ENCODE results near the gene IFITM1. TPM values are rescaled to one million over a fixed set of nuclear protein-coding genes. Genes with fewer than 3 reads are reported as not detected.

IFITM1 gene
- total and polyA plus RNA-seq, 2 of the 8 experiments (the other 6 are each of a cell fraction or from before 2014, with no cell fraction given): 394 to 1,464 TPM

DNA sequence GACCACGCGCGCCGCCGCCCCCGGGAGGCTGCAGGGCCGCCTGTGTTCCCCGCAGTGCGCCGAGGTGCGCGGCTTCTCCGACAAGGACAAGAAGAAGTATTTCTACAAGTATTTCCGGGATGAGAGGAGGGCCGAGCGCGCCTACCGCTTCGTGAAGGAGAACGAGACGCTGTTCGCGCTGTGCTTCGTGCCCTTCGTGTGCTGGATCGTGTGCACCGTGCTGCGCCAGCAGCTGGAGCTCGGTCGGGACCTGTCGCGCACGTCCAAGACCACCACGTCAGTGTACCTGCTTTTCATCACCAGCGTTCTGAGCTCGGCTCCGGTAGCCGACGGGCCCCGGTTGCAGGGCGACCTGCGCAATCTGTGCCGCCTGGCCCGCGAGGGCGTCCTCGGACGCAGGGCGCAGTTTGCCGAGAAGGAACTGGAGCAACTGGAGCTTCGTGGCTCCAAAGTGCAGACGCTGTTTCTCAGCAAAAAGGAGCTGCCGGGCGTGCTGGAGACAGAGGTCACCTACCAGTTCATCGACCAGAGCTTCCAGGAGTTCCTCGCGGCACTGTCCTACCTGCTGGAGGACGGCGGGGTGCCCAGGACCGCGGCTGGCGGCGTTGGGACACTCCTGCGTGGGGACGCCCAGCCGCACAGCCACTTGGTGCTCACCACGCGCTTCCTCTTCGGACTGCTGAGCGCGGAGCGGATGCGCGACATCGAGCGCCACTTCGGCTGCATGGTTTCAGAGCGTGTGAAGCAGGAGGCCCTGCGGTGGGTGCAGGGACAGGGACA is 32.9 kb upstream of the IFITM1 start:
- WGBS, 2 experiments (ENCODE audit: extremely low coverage in 1 of 2, insufficient coverage in 1 of 2, insufficient read length in 1 of 2, insufficient replicate concordance in 2 of 2, low coverage in 1 of 2, low lambda C conversion rate in 2 of 2, missing lambda C conversion rate in 1 of 2): 95% methylated on average over 74 of the region's 79 CpGs; no CpG with 5 or more reads in 1 of the 2 experiments
- no peak overlapping the region for H3K14ac ChIP-seq (ENCODE audit: insufficient read length)
- peak overlapping the region; percentile 49; the same call in 1 of the 2 replicates for H2BK5ac ChIP-seq (ENCODE audit: low read depth, low read length)
- no peak overlapping the region for H2BK20ac ChIP-seq (ENCODE audit: low read length)
- H3K9ac ChIP-seq (replicated peaks in 1 of 4; ENCODE audit: extremely low read depth in 1 of 4, low read depth in 3 of 4, low read length in 3 of 4): no peak overlapping the region
- no peak overlapping the region for H2AK5ac ChIP-seq (ENCODE audit: low read depth, low read length)
- H4K91ac ChIP-seq (replicated peaks; ENCODE audit: insufficient read length, low read length): no peak overlapping the region
- ChIA-PET CTCF (ENCODE audit: partially characterized antibody) (interaction anchor here (1.0 to 8.6 kb wide), 5 partner anchors 9 to 29 kb away, joined by 3 to 88 read pairs (median 4); no protein-coding TSS in a partner anchor), POLR2A (ENCODE audit: partially characterized antibody) (interaction anchor here (1.0 to 3.0 kb wide), 9 partner anchors 9 to 136 kb away, joined by 3 to 11 read pairs (median 3); no protein-coding TSS in a partner anchor)
- no peak overlapping the region for H4K5ac ChIP-seq (ENCODE audit: insufficient read length, low read depth, low read length)
- FAIRE-seq (no peak), DNase-seq (ENCODE audit: low read depth in 1 of 2, low spot score in 2 of 2) (peak in 1 of 2 experiments; percentile 48)
- H3K36me3 ChIP-seq (ENCODE audit: control insufficient read depth in 2 of 4, insufficient read depth in 4 of 4, low read length in 3 of 4): no peaks in the 10 kb centered on the region
- H3K4me1 ChIP-seq (replicated peaks in 1 of 4; ENCODE audit: control insufficient read depth in 3 of 4, insufficient read depth in 4 of 4, low read length in 3 of 4): peaks cover 0 to 5% (median 0%) of the 10 kb centered on the region in 4 experiments; a peak in 4 of 7 replicates
- no peak overlapping the region for H2BK120ac ChIP-seq (replicated peaks; ENCODE audit: low read depth, low read length)
- H4K20me1 ChIP-seq (replicated peaks in 1 of 2; ENCODE audit: control insufficient read depth in 1 of 2, insufficient read depth in 2 of 2, low read length in 2 of 2): no peaks in the 10 kb centered on the region
- H2BK15ac ChIP-seq (ENCODE audit: low read length): peak overlapping the region; percentile 92; the same call in 1 of the 2 replicates
- no peak overlapping the region for H3K4ac ChIP-seq (replicated peaks; ENCODE audit: insufficient read length, low read depth, low read length)
- no peaks in the 10 kb centered on the region for H3K79me1 ChIP-seq (ENCODE audit: low read depth, low read length)
- H3K23ac ChIP-seq (ENCODE audit: insufficient read length): no peak overlapping the region
- H3K27me3 ChIP-seq (replicated peaks in 1 of 4; ENCODE audit: control insufficient read depth in 3 of 4, extremely low read depth in 1 of 4, insufficient read depth in 3 of 4, low read length in 3 of 4): peaks cover 0 to 3% (median 1%) of the 10 kb centered on the region in 4 experiments; a peak in 2 of 7 replicates
- H3K4me3 ChIP-seq (ENCODE audit: extremely low read depth in 1 of 4, insufficient read depth in 2 of 4, low read depth in 3 of 4, low read length in 4 of 4): no peak overlapping the region
- peak overlapping the region in 1 of 2 experiments; percentile 19; a peak in 1 of 4 replicates for H3K4me2 ChIP-seq (ENCODE audit: insufficient read depth in 1 of 2, low read depth in 2 of 2, low read length in 2 of 2)
- H2AFZ ChIP-seq (ENCODE audit: low read length): no peak overlapping the region
- TF ChIP-seq SP4 (IDR thresholded peaks at IDR 0.05; ENCODE audit: low read length) (no peak), YY1 (IDR thresholded peaks at IDR 0.05; ENCODE audit: low read depth, low read length) (no peak)
- TF ChIP-seq, protein P1, sequence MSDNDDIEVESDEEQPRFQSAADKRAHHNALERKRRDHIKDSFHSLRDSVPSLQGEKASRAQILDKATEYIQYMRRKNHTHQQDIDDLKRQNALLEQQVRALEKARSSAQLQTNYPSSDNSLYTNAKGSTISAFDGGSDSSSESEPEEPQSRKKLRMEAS (IDR thresholded peaks at IDR 0.05): no peak
- H4K8ac ChIP-seq (ENCODE audit: extremely low read depth, insufficient read depth, low read length): peak overlapping the region; percentile 51
- no peak overlapping the region for H3K18ac ChIP-seq (ENCODE audit: extremely low read depth, low read length)
- H2BK12ac ChIP-seq (ENCODE audit: low read depth, low read length): peak overlapping the region; percentile 19; the same call in 1 of the 2 replicates
- no peak overlapping the region for H3K27ac ChIP-seq (ENCODE audit: low read depth, low read length)
- no peaks in the 10 kb centered on the region for H3K9me3 ChIP-seq (ENCODE audit: insufficient read depth in 2 of 2, low read depth in 1 of 2, low read length in 1 of 2)
- no peak overlapping the region for H3K56ac ChIP-seq (replicated peaks; ENCODE audit: insufficient read length, low read depth, low read length)
- H3K79me2 ChIP-seq (ENCODE audit: control insufficient read depth in 1 of 2, insufficient read depth in 2 of 2, low read length in 2 of 2): no peaks in the 10 kb centered on the region
- H3K23me2 ChIP-seq (ENCODE audit: low read depth, low read length): no peaks in the 10 kb centered on the region
